HG03432 (cell line): ENCODE results near the gene WWC2.

Experiments used
- ATAC-seq: cut with Tn5 transposase; IDR thresholded peaks from one replicate; pipeline ENCODE4 v1.9.1; 2021; ENCODE audit warnings: mild to moderate bottlenecking, moderate library complexity; ENCODE audit not compliant: unreplicated experiment

Gene WWC2

DNA sequence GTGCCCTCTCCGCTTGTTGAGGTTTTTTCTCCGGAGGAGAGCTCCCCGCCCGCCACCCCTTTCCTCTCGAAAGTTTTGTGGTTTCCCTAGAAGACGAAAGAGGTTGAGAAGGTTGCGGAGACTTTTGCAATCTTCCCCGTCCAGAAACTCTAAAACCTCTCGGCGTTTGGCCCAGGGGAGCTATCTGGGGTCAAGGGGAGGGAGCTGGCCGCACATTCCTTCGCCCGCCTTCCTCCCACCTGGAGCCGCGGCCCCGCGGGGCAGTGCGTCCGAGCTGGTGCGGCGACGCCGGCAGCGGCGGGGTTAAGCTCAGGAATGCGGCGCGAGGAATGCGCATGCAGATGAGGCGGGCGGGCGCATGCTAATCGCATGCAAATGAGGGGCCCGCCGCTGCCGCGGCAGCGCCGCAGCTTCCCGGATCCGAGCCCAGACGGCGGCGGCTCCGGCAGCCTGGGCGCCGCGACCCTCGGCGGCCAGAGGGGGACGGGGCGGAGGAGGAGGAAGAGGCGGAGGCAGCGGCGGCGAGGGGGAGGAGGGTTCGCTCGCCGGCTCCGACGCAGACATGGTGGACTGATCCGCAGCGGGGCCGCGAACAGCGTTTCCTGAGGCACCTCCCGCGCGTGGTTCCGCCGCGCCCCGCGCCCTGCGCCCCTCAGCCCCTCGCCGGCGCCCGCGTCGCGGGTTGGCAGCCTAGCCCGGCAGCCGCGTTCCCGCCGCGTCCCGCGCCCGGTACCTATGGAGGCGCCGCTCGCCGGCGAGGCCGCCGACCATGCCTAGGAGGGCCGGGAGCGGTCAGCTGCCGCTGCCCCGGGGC, at the start of gene WWC2:
Gene WWC2, plus strand, starts transcription at position 535 of the 814 bp plus-strand sequence. Its CDS starts 235 bp downstream, at position 770.
- ATAC-seq: peak; percentile 83

DNA sequence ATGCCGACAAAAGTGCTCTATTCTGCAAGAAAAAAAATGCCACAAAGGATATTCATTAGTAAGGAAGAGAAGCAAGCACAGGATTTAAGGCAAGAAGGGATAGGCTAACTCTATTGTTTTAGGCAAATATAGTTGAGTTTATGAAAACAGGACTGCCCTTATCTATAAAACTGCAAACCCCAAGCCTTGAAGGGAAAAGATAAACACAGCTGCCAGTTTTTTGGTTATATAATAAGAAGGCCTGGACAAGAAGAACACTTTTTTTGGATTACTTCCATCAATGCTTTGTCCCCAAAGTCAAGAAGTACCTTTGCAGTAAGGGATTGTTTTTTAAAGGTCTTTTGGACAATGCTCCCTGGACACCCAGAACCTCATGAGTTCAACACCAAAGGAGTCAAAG, 45.4 kb upstream of the WWC2 start:
- no peak for ATAC-seq

- no peak for ATAC-seq
These were observed 41.8 kb upstream of the WWC2 start for GRCh38 chr4:183057255-183057654.

DNA sequence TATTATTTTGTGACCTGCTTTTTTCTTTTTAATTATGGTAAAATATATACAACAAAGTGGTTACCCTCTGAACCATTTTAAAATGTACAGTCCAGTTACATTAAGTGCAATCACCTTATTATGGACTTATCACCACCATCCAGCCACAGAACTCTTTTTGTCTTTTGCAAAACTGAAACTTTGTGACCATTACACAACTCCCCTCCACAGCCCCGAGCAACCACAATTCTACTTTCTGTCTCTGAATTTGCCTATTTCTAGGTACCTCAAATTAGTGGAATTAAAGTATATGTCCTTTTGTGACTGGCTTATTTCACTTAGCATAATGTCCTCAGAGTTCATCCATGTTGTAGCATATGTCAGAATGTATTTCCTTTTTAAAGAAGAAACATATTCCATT, 39.3 kb upstream of the WWC2 start:
- ATAC-seq: peak; percentile 61

- ATAC-seq: no peak
These were observed 30.6 kb upstream of the WWC2 start for GRCh38 chr4:183068502-183068901.

DNA sequence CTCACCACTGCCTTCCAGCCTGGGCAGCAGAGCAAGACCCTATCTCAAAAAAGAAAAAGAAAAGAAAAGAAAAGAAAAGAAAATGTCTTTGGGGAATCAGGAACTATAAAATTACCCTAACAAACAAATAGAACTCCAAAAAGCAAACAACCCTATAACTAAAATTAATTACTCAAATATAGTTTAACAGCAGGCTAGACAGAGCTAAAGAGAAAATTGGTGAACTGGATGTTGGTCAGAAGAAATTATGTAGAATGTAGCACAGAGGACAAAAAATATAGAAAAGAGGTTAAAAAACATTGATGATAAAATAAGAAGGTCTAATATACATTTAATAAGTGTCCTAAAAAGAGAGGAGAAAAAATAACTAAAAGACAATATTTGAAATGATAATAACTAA, 27.8 kb upstream of the WWC2 start:
- ATAC-seq: no peak

- ATAC-seq: no peak
These were observed 26.9 kb upstream of the WWC2 start for GRCh38 chr4:183072176-183072575.

GRCh38 chr4:183073838-183074145, 25.3 kb upstream of the WWC2 start:
- no peak for ATAC-seq

DNA sequence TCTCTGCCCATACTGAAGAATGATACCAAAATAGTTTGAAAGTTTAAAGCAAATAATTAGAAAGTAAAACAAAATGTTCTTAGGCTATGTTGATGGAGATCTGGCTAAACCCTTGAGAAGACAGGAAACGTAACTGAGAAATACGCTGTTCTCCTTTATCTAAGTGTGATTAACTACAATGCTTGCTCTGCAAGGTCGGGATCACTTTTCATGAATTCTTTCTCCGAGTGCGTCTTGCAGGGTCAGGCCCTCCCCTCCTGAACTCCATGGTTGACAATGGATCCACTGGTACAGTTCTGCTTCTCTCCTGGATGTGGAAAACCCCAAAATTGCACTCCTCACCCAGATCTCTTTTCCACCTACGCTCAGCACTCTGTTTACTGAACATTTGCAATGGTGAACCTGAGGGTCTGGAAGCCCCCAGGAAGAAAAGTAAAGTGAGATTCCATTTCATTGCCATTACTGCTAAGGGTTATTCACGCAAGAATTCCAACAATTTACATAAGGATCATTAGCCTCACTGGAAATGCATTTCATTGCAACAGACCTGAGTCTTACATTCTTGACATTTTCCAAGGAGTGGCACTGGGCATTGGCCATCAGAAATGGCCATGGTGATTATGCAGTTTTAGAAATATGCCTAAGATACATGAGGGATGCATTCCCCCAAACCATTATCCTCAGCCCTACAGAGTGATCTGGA, 24.6 kb upstream of the WWC2 start:
- no peak for ATAC-seq

DNA sequence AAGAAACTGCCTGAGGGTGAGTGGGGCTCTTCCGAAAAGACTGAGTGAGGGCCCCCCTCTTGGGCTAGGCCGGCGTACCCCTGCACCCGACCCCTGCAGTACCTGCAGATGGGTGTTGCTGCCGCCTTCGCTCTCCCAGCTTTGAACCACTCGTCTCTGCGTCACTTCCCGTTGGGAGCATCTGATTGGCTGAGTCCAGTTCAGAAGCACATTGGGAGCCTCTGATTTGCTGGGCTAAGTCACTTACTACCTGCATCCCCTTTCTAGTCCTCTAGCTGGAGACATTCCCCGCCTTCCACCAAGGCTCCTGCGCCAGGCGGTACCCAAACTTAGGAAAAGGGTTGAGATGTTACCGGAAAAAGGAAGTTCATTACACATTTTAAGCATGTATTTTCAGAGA, 20.4 kb upstream of the WWC2 start:
- ATAC-seq: no peak

GRCh38 chr4:183080372-183081115, 18.5 kb upstream of the WWC2 start:
- ATAC-seq: no peak

DNA sequence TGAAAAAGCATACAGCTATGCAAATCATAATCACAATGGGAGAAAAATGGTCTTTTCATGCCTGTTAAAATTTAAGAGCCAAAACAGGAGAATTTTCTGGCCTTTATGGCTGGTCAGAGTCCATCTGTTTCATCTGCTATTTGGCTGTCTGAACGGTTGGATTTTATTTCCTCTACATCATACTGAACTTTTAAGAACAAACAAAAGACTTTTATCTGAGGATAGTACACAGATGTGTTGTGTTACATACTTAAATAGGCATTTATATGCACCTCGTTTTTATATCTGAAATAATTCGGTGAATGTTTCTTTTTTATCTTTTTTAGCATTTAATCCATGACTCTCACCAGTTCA, 18.0 kb upstream of the WWC2 start:
- ATAC-seq: no peak

DNA sequence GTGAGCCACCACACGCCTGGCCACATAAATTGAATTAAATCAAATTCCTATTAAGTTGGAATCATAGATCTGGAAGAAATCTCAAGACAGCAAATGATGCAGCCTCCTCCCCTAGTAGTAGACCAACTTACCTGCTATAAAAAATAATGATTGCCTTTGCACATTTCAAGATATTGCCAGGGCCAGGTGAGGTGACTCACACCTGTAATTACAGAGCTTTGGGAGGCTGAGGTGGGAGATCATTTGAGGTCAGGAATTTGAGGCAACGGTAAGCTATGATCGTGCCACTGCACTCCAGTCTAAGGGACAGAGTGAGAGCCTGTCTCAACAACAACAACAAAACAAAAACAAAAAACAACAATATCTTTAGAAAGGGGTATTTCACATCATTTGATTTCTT, 17.0 kb upstream of the WWC2 start:
- no peak for ATAC-seq

DNA sequence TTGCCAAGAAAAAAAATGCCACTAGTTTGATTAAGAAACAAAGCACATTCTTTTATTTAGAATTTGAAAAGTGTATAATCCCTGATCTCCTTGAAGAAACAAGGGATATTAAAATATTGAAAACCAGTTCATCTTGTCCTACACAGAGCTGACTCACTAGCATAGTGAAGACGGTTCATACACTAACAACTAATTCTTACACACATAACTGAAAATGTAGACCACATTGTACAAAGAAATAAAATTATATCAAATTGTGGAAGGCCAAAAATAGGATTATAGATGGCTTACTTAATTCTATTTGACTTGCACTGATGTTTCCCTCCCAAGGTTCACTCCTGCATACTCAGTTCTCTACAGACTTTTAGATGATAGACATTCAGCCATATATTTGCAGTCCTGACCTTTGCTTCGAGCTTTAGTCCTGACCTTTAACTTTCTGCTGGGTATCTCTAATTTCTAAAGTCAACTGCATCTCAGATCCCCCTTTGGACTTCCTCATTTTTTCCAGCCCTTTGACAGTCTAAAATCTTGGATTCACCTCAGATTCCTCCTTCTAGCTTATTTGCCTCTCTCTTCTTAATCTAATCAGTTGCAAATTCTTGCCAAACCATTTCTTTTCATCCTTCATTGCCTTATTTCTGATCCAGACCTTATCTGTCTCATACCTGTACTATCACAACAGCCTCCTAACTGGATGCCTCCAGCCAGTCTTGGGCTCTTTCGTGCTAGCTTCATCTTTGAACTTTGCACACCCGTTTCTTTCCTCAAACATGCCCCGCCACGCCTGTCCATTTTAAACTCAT, 4.5 kb upstream of the WWC2 start:
- no peak for ATAC-seq

DNA sequence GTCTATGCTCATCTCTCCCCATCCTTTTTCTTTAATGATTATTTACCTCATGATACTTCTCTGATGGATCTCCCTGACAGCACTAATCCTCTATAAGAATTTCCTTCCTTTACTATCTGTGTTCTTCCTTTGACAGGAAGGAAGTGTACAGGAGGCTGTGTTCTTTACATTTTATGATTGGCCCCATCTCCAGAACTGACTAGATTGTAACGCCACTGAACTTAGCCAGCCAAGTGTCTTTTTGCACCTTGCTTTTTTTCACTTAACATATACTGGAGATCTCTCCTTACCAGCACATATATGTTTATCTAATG, 3.9 kb upstream of the WWC2 start:
- no peak for ATAC-seq

GRCh38 chr4:183096276-183096965, 2.6 kb upstream of the WWC2 start:
- no peak for ATAC-seq

DNA sequence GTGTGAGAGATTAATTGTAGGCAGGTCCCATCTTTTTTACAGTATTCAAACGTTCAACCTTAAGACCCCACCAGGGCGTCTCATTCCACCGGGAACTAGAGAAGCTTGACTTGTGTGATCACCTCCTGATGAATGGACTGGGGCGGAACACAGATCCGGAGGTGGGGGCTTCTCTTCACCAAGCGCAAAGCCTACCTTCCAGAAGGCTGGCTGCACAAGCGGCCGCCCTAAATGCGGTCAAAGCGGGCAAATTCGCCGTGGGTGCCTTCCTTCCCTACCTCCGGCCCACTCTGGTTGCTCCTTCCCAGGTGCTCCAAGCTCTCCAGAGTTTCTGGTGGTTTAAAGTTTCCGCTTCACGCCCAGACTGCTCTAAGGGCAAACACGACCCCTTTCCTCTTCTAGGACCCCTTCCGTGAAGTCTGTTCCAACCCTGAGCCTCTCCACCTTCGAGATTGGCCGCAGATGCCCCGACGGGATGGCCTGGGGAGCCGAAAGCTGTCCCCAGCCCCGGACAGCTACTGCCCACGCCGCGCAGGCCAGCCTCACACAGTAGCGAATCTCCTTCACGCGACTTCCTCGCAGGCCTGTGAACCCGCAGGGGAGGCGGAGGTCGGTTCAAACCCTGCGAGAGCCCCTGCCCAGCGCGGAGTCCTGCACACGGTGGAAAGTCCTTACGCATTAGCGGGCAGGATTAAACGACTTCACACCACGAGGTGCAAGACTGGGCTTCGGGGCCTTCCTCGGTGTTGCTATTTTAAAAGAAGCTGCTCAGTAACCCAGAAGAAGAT, 1.6 kb upstream of the WWC2 start:
- no peak for ATAC-seq

DNA sequence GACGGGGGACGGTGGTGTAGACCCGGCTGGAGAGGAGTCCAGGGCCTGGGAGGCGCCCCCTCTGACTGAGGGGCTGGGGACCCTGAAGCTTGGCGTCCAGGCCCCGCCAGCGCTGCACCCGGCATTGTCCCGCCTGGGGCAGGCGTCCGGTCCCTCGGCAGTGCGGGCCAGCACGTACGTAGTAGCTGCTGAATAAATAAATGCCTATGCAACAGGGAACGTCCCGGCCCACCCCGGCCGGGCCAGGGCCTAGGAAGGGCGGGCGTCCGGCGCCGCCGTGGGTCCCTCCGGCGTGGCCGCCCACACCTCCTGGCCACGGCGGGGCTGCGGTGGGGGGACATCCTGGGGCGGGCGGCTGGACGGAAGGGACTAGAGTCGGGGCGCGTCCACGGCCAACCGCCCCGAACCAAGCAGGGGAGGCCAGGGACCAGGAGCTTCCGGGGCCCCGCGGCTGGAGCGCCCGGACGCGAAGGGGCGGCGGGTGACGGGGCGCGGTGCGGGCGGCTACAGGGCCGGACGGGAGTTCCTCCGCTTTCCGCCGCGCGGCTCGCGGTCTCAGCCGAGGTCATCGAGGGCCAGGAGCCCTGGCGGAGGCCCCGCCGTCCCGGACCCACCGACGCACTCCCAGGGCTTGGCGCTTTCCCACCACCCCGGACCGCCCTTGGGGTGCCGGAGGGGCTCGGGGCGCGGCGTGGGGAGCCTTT, 886 bp upstream of the WWC2 start:
- peak; percentile 34 for ATAC-seq

DNA sequence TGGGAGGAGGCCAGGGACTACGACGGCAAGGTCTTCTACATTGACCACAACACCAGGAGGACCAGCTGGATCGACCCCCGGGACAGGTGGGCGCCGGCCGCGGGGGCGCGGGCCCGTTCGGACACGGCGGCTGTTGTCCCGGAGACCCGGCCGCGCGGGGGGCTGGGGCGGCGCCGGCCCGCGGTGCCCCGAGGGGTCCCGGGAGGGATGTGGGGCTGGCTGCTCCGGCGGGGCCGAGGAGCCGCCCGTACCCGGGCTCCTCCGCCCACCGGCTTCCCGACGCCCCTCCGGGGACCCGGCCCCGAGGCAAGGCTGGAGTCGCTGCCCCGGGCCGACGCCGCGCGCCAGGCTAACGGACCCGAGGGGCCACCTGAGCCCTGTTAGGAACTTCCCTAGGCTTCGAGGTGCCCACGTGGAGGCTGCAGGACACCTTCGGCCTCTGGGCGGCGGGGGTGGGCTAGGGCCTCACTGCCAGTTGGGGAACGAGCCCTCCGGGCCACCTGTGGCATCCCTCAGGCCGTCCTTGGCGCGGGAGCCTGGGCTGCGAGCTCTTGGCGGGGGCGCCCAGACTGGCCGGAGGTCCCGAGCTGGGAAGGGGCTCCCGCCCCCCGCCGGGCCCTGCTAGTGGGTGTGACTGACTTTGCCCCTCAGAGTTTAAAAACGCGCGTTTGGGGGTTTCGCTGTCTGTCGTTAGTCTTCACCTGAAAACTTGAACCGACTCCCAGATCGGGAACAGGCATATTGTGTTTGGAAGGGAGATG, 660 bp downstream of the WWC2 start:
- peak; percentile 9 for ATAC-seq
